ENCODE data around the gene PRDX5. TPM values are rescaled to one million over a fixed set of nuclear protein-coding genes. Genes with fewer than 3 reads are reported as not detected.

The PRDX5 gene
- total and polyA plus RNA-seq, 2 experiments from 2014 or later, result 260 to 436 TPM

DNA sequence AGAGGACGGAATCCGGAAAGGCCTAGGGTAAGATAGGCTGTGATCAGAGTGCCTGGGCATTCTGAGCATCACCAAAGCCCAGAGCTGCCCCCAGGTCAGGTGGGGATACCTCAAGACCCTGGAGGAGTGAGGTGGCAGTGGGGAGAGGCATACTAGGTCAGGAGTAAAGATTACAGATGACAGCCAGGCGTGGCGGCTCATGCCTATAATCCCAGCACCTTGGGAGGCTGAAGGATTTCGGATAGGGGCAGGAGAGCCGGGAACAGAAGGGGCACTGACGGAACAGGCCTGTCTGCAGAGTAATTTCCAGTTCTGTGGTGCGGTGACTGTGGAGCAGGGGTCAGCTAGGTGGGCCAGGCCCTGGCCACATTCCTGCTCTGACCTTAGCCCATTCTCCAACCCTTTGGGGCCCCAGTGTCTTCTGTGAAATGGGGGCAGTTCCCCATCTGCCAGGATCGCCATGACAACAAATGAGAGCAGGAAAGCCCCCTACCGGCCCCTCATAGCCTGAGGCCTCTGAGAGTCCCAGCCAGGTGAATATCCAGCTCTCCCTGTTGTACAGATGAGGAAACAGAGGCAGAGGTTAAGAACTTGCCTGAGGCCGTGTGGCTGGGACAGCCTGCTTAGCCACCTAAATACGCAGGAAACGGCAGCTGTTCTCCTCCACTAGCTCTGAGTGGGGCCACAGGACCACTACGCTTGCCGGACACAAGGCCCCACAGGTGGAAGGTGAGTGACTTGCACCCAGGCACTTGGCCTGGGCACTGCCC, 42.7 kb upstream of the PRDX5 start:
- peaks cover 41% of the 10 kb centered on the region for H3F3A ChIP-seq (ENCODE audit: insufficient read depth)
- in situ Hi-C loops (cut with MboI), result no loop called here
- H3K4me3 ChIP-seq, result no peak overlapping the region
- DNase-seq, result no peak
- H4K20me1 ChIP-seq (ENCODE audit: insufficient read depth), result no peaks in the 10 kb centered on the region
- H3K9me3 ChIP-seq (ENCODE audit: low read depth), result no peaks in the 10 kb centered on the region
- no peak overlapping the region for H3K27ac ChIP-seq
- no peaks in the 10 kb centered on the region for H3K9me2 ChIP-seq (ENCODE audit: insufficient read depth)
- no peak for TF ChIP-seq EZH2 (IDR thresholded peaks at IDR 0.05; ENCODE audit: insufficient read depth, poor library complexity, severe bottlenecking)
- TF ChIP-seq EZH2phosphoT487 (IDR thresholded peaks at IDR 0.05; ENCODE audit: insufficient read depth, low read depth), result no peak
- no peaks in the 10 kb centered on the region for H3K27me3 ChIP-seq (replicated peaks; ENCODE audit: insufficient read depth)
- peaks cover 34% of the 10 kb centered on the region for H3K79me2 ChIP-seq (ENCODE audit: insufficient read depth)
- no peak overlapping the region for H3K9ac ChIP-seq
- H3K36me3 ChIP-seq (ENCODE audit: low read depth), result 0 out of 2 replicates have a peak, but pooled peaks cover 4% of the 10 kb centered on the region
- 92% methylated on average over 13 to 15 of the region's 15 CpGs for WGBS, 2 experiments (ENCODE audit: low coverage in 1 of 2, low lambda C conversion rate in 2 of 2, missing lambda C conversion rate in 2 of 2)
- no peak overlapping the region for H2AFZ ChIP-seq
- no peak overlapping the region for H3K4me2 ChIP-seq (ENCODE audit: unreplicated experiment)
- peaks cover 21% of the 10 kb centered on the region for H3K4me1 ChIP-seq (ENCODE audit: insufficient read depth)

DNA sequence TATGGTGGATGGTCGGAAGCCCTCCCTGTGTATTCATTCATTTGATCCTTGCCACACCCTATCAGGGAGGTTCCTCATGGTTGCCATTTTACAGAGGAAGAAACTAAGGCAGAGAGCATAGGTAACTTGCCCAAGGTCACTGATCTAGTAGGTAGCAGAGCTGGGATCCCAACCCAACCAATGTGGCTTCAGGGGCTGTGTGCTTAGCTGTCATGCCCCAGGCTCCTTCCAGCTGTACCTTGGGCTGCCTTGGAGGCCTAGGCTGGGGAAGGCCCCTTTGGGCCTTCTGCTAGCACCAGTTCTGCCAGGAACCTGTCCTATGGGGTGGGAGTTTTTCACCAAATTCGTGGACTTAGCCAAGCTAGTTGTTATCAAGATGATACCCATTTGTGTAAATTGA, 42.1 kb upstream of the PRDX5 start:
- H3K4me3 ChIP-seq, result no peak overlapping the region
- WGBS, 2 experiments (ENCODE audit: low coverage in 1 of 2, low lambda C conversion rate in 2 of 2, missing lambda C conversion rate in 2 of 2), result 82 to 83% methylated on average over 2 of the region's 2 CpGs

DNA sequence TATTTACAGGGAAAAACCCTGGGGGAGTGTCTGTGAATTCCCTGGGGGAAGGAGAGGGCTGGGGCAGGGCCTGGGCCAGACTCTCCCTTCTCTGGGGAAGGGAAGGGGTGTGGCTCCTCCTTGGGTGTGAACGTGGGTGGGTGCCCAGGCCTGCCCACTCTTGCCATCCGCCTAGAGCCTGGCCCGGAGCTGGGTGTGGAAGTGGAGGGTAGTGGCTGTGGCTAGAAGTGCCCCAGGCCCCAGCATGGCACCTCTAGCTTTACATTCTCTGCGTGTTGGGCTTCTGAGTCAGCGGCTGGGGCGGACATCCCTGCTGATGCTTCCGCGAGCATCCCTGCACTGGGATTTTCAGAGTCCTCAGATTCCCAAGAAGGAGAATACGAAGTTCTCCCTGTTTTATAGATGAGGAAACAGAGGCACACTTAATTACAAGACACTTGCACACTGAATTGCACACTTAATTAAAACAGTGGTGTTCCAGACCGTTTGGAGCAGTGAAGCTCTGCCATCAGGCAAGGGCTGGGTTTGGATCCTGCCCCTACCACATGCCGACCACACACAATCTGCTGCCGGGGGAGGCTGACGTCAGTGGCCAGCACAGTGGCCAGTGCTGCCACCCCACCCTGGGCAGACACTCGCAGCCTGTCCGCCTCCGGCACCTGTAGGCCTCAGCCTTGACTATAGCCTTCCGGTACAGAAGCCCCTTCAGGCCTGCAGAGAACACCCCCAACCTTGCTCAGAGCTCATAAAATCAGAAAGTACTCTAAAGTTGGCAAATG, 41.1 kb upstream of the PRDX5 start:
- Histone ChIP-seq H3K79me2 (ENCODE audit: insufficient read depth) (peaks cover 37% of the 10 kb centered on the region), H3F3A (ENCODE audit: insufficient read depth) (peaks cover 32% of the 10 kb centered on the region), H2AFZ (peak overlapping the region; percentile 68), H4K20me1 (ENCODE audit: insufficient read depth) (no peaks in the 10 kb centered on the region), H3K9ac (peak overlapping the region; percentile 52), H3K9me2 (ENCODE audit: insufficient read depth) (no peaks in the 10 kb centered on the region), H3K27me3 (replicated peaks; ENCODE audit: insufficient read depth) (no peaks in the 10 kb centered on the region), H3K4me2 (ENCODE audit: unreplicated experiment) (peak overlapping the region; percentile 58), H3K4me1 (ENCODE audit: insufficient read depth) (peaks cover 19% of the 10 kb centered on the region), H3K27ac (peak overlapping the region; percentile 84), H3K36me3 (ENCODE audit: low read depth) (0 out of 2 replicates have a peak, but pooled peaks cover 4% of the 10 kb centered on the region), H3K4me3 (peak overlapping the region; percentile 15; the same call in 1 of the 2 replicates), H3K9me3 (ENCODE audit: low read depth) (no peaks in the 10 kb centered on the region)
- TF ChIP-seq EZH2phosphoT487 (IDR thresholded peaks at IDR 0.05; ENCODE audit: insufficient read depth, low read depth) (no peak), EZH2 (IDR thresholded peaks at IDR 0.05; ENCODE audit: insufficient read depth, poor library complexity, severe bottlenecking) (no peak)
- in situ Hi-C loops (cut with MboI), result no loop called here
- peak; percentile 92 for DNase-seq
- WGBS, 2 experiments (ENCODE audit: low coverage in 1 of 2, low lambda C conversion rate in 2 of 2, missing lambda C conversion rate in 2 of 2), result 18 to 23% methylated on average over 17 of the region's 17 CpGs

More for the DNA sequence above, 42.1 kb upstream of the PRDX5 start:
- Histone ChIP-seq H3K9me3 (ENCODE audit: low read depth) (no peaks in the 10 kb centered on the region), H3K27me3 (replicated peaks; ENCODE audit: insufficient read depth) (no peaks in the 10 kb centered on the region), H3K9ac (no peak overlapping the region), H2AFZ (no peak overlapping the region), H3K9me2 (ENCODE audit: insufficient read depth) (no peaks in the 10 kb centered on the region), H3K4me1 (ENCODE audit: insufficient read depth) (peaks cover 21% of the 10 kb centered on the region), H3K27ac (peak overlapping the region; percentile 34; the same call in 1 of the 2 replicates), H3K4me2 (ENCODE audit: unreplicated experiment) (no peak overlapping the region), H4K20me1 (ENCODE audit: insufficient read depth) (no peaks in the 10 kb centered on the region), H3K79me2 (ENCODE audit: insufficient read depth) (peaks cover 34% of the 10 kb centered on the region), H3F3A (ENCODE audit: insufficient read depth) (peaks cover 36% of the 10 kb centered on the region), H3K36me3 (ENCODE audit: low read depth) (0 out of 2 replicates have a peak, but pooled peaks cover 4% of the 10 kb centered on the region)
- in situ Hi-C loops (cut with MboI), result no loop called here
- TF ChIP-seq EZH2phosphoT487 (IDR thresholded peaks at IDR 0.05; ENCODE audit: insufficient read depth, low read depth), result no peak
- TF ChIP-seq EZH2 (IDR thresholded peaks at IDR 0.05; ENCODE audit: insufficient read depth, poor library complexity, severe bottlenecking), result no peak
- no peak for DNase-seq

- H2AFZ ChIP-seq, result no peak overlapping the region
- peaks cover 16% of the 10 kb centered on the region for H3K4me1 ChIP-seq (ENCODE audit: insufficient read depth)
- no peak overlapping the region for H3K4me3 ChIP-seq
- no peaks in the 10 kb centered on the region for H3K27me3 ChIP-seq (replicated peaks; ENCODE audit: insufficient read depth)
- H3K36me3 ChIP-seq (ENCODE audit: low read depth), result 0 out of 2 replicates have a peak, but pooled peaks cover 8% of the 10 kb centered on the region
- in situ Hi-C loops (cut with MboI), result no loop called here
- H3K9ac ChIP-seq, result no peak overlapping the region
- peaks cover 25% of the 10 kb centered on the region for H3F3A ChIP-seq (ENCODE audit: insufficient read depth)
- H3K9me2 ChIP-seq (ENCODE audit: insufficient read depth), result no peaks in the 10 kb centered on the region
- H4K20me1 ChIP-seq (ENCODE audit: insufficient read depth), result no peaks in the 10 kb centered on the region
- TF ChIP-seq EZH2 (IDR thresholded peaks at IDR 0.05; ENCODE audit: insufficient read depth, poor library complexity, severe bottlenecking) (no peak), EZH2phosphoT487 (IDR thresholded peaks at IDR 0.05; ENCODE audit: insufficient read depth, low read depth) (no peak)
- no peaks in the 10 kb centered on the region for H3K9me3 ChIP-seq (ENCODE audit: low read depth)
- H3K79me2 ChIP-seq (ENCODE audit: insufficient read depth), result peaks cover 39% of the 10 kb centered on the region
- no peak for DNase-seq
- H3K27ac ChIP-seq, result no peak overlapping the region
- no peak overlapping the region for H3K4me2 ChIP-seq (ENCODE audit: unreplicated experiment)
- 82 to 84% methylated on average over 8 of the region's 8 CpGs for WGBS, 2 experiments (ENCODE audit: low coverage in 1 of 2, low lambda C conversion rate in 2 of 2, missing lambda C conversion rate in 2 of 2)
Observed at GRCh38 chr11:64278576-64279190, 39.2 kb upstream of the PRDX5 start.

Measured in GM23248 (cell line).